Mucosa of descending colon (tissue), 3 donors: Measurements from ENCODE around the gene CNTNAP2. TPM values are rescaled to one million over a fixed set of nuclear protein-coding genes. Genes with fewer than 3 reads are reported as not detected.

Source experiments
- ATAC-seq: fragments of 200-7000 bp; cut with Tn5 transposase; one replicate; pipeline ENCODE4 v1.9.1; 2020; ENCODE audit warnings: mild to moderate bottlenecking, moderate library complexity
- DNase-seq, 3 donors: peaks; one replicate each; pipeline ENCODE4 v3.0.0-alpha.2; 2020
- H3K36me3 ChIP-seq: fragments of 200-600 bp; one replicate; pipeline ENCODE4 v1.8.0; 2021; ENCODE audit warnings: low read depth, mild to moderate bottlenecking
- H3K4me1 ChIP-seq: fragments of 200-600 bp; one replicate; pipeline ENCODE4 v1.8.0; 2021; ENCODE audit warnings: low read depth, mild to moderate bottlenecking
- H3K4me3 ChIP-seq: fragments of 200-600 bp; one replicate; pipeline ENCODE4 v1.8.0; 2021; ENCODE audit warnings: mild to moderate bottlenecking
- H3K9me3 ChIP-seq: fragments of 200-600 bp; one replicate; pipeline ENCODE4 v1.8.0; 2021; ENCODE audit warnings: mild to moderate bottlenecking
- intact Hi-C, 2 donors: fragments of 100-400 bp; cut with DNase I in 1 of 2; cut with micrococcal nuclease in 1 of 2; formaldehyde crosslinking; loops; one replicate each; pipeline versions ENCODE4 v1.11.0 to v1.11.1; 2022; cut with DNase I, micrococcal nuclease
- total RNA-seq, 3 donors: library from RNA; stranded (reverse); fragmentation: NEBNext Ultra II Directional in 2 of 3; extraction: Animal tissue kit (Norgen Biotek cat#: 25700) in 2 of 3; gene quantifications; one replicate each; pipeline versions ENCODE4 v1.2.1 to v1.2.4, GENCODE V29; 2021 to 2023
- TF ChIP-seq, protein P1 (sequence below): fragments of 200-600 bp; IDR thresholded peaks from one replicate; pipeline ENCODE4 v1.8.0; 2022; ENCODE audit warnings: antibody characterized with exemption, mild to moderate bottlenecking
- donor health status: DM: no; HTN: no; CAD: no; lungs with moderate emphysema.
- donor health status: DM: no; HTN: no; CAD: no.
- donor health status: DM: no; HTN: yes; CAD: no.

CNTNAP2 gene
- total RNA-seq, 3 donors from 2014 or later = 3.1 to 5.9 (median 4.2) TPM

DNA sequence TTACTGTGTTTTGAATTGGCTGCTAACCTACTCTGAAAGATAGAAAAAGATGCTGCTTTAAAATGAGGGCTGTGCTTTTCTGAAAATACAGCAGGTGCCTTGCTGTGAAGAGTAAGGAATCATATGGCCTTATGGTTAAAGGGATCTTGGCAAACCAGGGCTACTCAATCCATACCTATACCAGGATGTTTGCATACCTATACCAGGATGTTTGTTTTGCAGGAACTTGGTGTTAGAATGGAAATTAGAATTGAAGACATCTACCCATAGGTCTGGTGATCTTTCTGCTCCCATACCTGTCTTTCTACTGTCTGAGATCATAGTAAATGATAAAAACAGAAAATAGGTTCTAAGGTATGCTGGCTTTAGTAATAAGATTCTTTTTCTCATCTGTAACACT, 2273.8 kb downstream of the CNTNAP2 start:
- DNase-seq (no peak), ATAC-seq (no peak)
- H3K4me3 ChIP-seq = no peak overlapping the region
- intact Hi-C loops = no loop called here
- H3K9me3 ChIP-seq = no peaks in the 10 kb centered on the region
- H3K36me3 ChIP-seq = no peaks in the 10 kb centered on the region
- no peaks in the 10 kb centered on the region for H3K4me1 ChIP-seq
- TF ChIP-seq, protein P1, sequence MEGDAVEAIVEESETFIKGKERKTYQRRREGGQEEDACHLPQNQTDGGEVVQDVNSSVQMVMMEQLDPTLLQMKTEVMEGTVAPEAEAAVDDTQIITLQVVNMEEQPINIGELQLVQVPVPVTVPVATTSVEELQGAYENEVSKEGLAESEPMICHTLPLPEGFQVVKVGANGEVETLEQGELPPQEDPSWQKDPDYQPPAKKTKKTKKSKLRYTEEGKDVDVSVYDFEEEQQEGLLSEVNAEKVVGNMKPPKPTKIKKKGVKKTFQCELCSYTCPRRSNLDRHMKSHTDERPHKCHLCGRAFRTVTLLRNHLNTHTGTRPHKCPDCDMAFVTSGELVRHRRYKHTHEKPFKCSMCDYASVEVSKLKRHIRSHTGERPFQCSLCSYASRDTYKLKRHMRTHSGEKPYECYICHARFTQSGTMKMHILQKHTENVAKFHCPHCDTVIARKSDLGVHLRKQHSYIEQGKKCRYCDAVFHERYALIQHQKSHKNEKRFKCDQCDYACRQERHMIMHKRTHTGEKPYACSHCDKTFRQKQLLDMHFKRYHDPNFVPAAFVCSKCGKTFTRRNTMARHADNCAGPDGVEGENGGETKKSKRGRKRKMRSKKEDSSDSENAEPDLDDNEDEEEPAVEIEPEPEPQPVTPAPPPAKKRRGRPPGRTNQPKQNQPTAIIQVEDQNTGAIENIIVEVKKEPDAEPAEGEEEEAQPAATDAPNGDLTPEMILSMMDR = no peak

DNA sequence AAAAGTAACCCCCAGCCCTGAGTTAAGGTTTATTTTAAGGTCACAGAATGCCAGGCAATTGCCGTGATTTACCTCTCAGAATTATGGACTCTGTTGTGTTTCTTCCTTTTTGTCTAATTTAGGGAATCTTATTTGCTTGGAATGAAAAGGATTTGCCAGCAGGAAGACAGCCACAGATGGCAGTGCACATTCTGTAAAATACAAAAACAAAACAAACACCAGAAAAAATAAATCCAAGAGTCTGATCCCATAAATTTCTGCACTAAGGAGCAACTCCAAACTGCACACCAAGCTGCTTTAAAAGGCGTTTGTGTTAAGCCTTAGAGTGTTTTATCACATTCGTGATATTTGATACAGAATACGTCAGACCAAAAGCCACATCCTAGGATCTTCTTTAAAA, 2275.0 kb downstream of the CNTNAP2 start:
- intact Hi-C loops = no loop called here
- Histone ChIP-seq H3K4me3 (no peak overlapping the region), H3K9me3 (no peaks in the 10 kb centered on the region), H3K36me3 (no peaks in the 10 kb centered on the region), H3K4me1 (no peaks in the 10 kb centered on the region)
- TF ChIP-seq, protein P1 = no peak
- no peak for DNase-seq
- no peak for ATAC-seq

DNA sequence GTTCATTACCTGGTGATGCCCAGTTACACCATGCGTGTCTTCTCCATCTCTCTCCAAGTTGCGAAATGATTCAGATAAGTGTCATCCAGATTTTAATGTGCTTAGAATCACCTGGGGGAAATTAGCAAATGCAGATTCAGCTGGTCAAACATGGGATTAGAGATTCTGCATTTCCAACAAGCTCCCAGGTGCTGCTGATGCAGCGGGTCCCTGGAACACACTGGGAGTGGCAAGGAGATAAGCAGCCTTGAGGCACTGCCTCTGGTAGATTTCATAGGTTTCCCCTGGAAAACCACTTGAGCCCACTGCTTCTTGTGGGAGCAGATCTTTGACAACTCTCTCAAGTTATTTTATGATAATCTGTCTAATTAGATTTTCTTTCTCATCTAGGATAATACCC, 2278.0 kb downstream of the CNTNAP2 start:
- no peak for DNase-seq
- intact Hi-C loops = no loop called here
- no peak for ATAC-seq
- no peaks in the 10 kb centered on the region for H3K36me3 ChIP-seq
- H3K9me3 ChIP-seq = no peaks in the 10 kb centered on the region
- TF ChIP-seq, protein P1 = no peak
- H3K4me1 ChIP-seq = no peaks in the 10 kb centered on the region
- H3K4me3 ChIP-seq = no peak overlapping the region

DNA sequence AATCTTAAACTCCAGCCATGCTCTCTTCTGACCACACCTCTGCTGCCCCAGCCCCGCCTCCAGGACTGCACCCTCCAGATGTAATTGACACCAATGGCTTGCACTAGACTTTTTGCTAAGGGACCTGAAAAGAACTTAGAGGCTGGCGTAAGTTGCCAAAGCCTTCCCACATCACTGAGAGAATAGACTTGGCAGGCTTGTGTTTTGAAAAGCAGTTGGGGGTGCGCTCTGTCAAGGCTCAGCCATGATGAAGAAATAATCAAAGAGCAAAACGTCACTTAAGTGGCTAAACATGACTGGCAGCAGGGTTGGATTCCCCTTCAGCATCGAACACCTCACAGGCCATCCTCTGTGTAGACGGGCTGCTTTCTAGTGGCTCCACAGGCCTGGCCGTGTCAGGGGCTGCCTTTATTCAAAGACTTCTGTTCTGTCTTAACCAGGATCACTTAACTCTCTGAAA, 2278.8 kb downstream of the CNTNAP2 start:
- H3K4me3 ChIP-seq = no peak overlapping the region
- intact Hi-C loops = no loop called here
- no peaks in the 10 kb centered on the region for H3K9me3 ChIP-seq
- H3K36me3 ChIP-seq = no peaks in the 10 kb centered on the region
- DNase-seq = no peak
- TF ChIP-seq, protein P1 = no peak
- no peak for ATAC-seq
- H3K4me1 ChIP-seq = no peaks in the 10 kb centered on the region

DNA sequence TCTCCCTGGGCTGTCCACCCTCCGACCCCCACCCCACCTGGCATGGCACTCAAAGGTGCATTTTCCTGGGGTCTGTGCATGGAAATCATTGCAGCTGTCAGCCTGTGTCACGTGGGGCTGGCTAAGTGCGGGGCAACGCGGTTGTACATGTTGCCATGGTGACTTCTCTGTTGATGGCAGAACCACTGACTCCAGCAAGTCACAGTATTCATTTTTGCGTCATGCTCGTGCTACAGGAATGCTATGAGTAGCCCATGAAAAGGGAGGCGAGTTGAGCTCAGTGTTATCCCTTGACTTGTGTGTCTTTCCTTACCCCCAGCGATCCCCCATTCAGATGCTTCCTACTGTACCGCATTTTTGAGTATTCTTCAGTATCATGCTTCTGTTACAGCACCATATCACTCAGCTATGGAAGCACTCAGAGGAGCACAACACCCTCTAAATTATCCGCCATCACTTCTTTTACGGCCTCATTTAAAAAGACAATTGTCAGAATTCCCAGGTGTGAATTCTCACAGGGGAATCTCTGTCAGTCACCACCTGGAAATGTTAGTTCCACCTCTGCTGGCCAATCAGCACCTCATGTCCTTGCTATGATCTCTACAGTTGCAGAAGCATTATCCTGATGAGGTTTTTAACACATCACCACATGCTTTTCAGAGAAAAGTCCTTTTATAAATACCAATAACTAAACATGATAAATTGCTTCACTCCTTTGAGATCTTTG, 2279.6 kb downstream of the CNTNAP2 start:
- Histone ChIP-seq H3K4me3 (no peak overlapping the region), H3K4me1 (no peaks in the 10 kb centered on the region), H3K9me3 (no peaks in the 10 kb centered on the region), H3K36me3 (no peaks in the 10 kb centered on the region)
- intact Hi-C loops = no loop called here
- TF ChIP-seq, protein P1 = no peak
- DNase-seq (no peak), ATAC-seq (no peak)
